Thymus (tissue), 11 donors: ENCODE measurements around the gene SMNDC1. TPM values are rescaled to one million over a fixed set of nuclear protein-coding genes. Genes with fewer than 3 reads are reported as not detected.
"Not testable (repeated sequence)": the region's sequence is repeated elsewhere in the genome, so short reads cannot be mapped to it uniquely, and the experiment has no call there.

ENCODE experiments used
- DNase-seq, 9 donors: peaks; one replicate each; pipeline ENCODE4 v3.0.0-alpha.2; 2013; ENCODE audit warnings: low spot score in 9 of 9, low read depth in 6 of 9, missing footprints in 1 of 9
- H3K27ac ChIP-seq, 2 donors: one replicate each; pipeline ENCODE4 v1.5.1; 2013; ENCODE audit warnings: control low read depth in 1 of 2, low read depth in 1 of 2, low read length in 1 of 2, mild to moderate bottlenecking in 1 of 2, moderate library complexity in 1 of 2
- H3K27me3 ChIP-seq, 2 donors: one replicate each; pipeline ENCODE4 v1.5.1; 2013; ENCODE audit warnings: low read length in 1 of 2; ENCODE audit not compliant: control insufficient read depth in 2 of 2, insufficient read depth in 1 of 2
- H3K36me3 ChIP-seq, 2 donors: one replicate each; pipeline ENCODE4 v1.5.1; 2013; ENCODE audit warnings: low read length in 1 of 2, mild to moderate bottlenecking in 1 of 2, moderate library complexity in 1 of 2; ENCODE audit not compliant: control insufficient read depth in 2 of 2, insufficient read depth in 2 of 2
- H3K4me1 ChIP-seq, 2 donors: one replicate each; pipeline ENCODE4 v1.5.1; 2013; ENCODE audit warnings: low read length in 2 of 2; ENCODE audit not compliant: control insufficient read depth in 2 of 2, insufficient read depth in 2 of 2
- H3K4me3 ChIP-seq, 2 donors: one replicate each; pipeline ENCODE4 v1.5.1; 2013; ENCODE audit warnings: low read length in 2 of 2, control low read depth in 1 of 2, mild to moderate bottlenecking in 1 of 2
- H3K9me3 ChIP-seq, 2 donors: one replicate each; pipeline ENCODE4 v1.5.1; 2013; ENCODE audit warnings: low read length in 1 of 2, mild to moderate bottlenecking in 1 of 2; ENCODE audit not compliant: control insufficient read depth in 2 of 2, insufficient read depth in 1 of 2
- WGBS: extraction: QIAGEN DNeasy Blood & Tissue Kit; methylation state at CpG from one replicate; pipeline ENCODE4 v1.1.7; 2013; 5-methylcytosine and 5-hydroxymethylcytosine counted together
- polyA plus RNA-seq: library from polyadenylated mRNA; stranded (reverse); fragments of 200-250 nt; gene quantifications from one replicate; pipeline ENCODE4 v1.2.3, GENCODE V29; 2013
- total RNA-seq: library from RNA; stranded (reverse); fragments of 120-200 nt; gene quantifications from one replicate; pipeline ENCODE4 v1.2.4, GENCODE V29; 2013
- donor health status: healthy.

Gene SMNDC1
- total and polyA plus RNA-seq, 2 donors = 8.1 to 23.7 TPM

DNA sequence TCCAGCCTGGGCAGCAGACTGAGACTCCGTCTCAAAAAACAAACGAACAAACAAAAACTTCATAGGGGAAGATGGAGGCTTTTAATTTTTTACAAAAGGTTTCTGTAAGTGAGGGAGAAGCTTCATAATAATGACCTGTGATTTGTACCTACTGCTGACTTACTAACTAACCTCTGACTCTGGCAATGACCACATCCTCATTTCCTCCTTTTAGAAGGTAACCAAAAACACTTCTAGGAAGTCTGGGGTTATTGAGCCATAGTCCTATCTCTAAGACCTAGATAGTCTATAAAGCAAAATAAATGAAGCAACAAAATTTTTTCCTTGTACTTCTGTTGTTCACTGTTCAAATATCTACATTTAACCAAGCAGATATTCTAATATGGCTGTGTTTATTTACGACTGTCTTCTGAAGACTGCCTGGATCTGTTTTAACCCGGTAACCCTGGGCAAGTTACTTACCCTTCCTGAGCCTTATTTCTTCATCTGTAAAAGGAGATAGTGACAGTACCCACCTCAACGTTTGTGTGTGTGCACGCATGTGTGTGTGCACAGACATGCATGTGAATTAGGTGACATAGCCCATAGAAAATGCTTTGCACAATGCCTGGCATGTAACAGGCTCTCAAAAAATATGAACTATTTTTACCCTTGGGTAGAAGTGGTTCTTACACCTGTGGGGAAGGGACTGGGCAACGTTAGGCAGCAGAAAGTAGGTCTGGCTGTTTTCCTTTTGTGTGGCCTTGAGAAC is 30.8 kb upstream of the SMNDC1 start:
- WGBS = 85% methylated on average over 7 of the region's 7 CpGs

DNA sequence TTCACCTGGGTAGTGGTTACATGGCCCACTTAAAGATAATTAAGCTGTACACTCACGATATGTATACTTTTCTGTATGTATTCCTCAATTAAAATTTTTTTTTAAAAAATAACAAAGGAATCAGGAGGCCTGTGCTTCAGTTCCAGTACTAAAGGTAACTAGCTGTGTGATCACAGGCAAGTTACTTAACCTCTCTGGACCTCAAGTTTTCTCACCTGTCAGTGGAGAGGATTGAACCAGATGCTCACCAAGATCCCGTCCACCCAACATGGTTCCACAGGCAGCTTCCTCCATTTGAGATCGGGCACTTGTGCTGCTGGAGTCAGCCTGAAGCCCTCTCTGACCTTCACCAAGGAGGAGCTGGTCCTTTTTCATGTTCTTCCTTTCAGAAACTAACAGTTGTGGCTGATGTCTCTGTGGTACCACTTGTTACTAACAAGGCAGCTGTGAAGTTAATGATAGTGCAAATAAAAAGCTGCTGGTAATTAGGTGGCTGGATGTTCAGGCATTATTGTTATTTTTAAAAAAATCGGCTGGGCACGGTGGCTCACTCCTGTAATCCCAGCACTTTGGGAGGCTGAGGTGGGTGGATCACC is 29.4 kb upstream of the SMNDC1 start:
- H3K36me3 ChIP-seq = no peaks in the 10 kb centered on the region
- 85% methylated on average over 5 of the region's 5 CpGs for WGBS
- H3K4me1 ChIP-seq = peaks cover 0 to 13% of the 10 kb centered on the region in 2 donors
- no peak for DNase-seq
- no peak overlapping the region for H3K4me3 ChIP-seq
- H3K27me3 ChIP-seq = no peaks in the 10 kb centered on the region
- H3K27ac ChIP-seq = no peak overlapping the region
- H3K9me3 ChIP-seq = peaks cover 3 to 30% of the 10 kb centered on the region in 2 donors

More for the DNA sequence above, 30.8 kb upstream of the SMNDC1 start:
- Histone ChIP-seq H3K36me3 (no peaks in the 10 kb centered on the region), H3K9me3 (peaks cover 3 to 19% of the 10 kb centered on the region in 2 donors), H3K27me3 (no peaks in the 10 kb centered on the region), H3K4me3 (no peak overlapping the region), H3K27ac (no peak overlapping the region), H3K4me1 (peaks cover 0 to 13% of the 10 kb centered on the region in 2 donors)
- no peak for DNase-seq

DNA sequence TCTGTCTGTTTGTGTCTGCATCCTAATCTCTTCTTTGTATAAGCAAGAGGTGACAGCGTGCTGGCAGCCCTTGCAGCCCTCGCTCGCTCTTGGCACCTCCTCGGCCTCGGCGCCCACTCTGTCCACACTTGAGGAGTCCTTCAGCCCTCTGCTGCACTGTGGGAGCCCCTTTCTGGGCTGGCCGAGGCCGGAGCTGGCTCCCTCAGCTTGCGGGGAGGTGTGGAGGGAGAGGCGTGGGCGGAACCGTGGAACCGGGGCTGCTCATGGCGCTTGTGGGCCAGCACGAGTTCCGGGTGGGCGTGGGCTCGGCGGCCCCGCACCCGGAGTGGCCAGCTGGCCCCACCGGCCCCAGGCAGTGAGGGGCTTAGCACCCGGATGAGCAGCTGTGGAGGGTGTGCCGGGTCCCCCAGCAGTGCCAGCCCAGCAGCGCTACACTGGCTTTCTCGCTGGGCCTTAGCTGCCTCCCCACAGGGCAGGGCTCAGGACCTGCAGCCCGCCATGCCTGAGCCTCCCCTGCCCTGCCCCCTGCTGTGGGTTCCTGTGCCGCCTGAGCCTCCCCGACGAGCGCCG is 26.6 kb upstream of the SMNDC1 start:
- whole genome bisulfite sequencing = 98% methylated on average over 32 of the region's 32 CpGs
- H3K27ac ChIP-seq, H3K36me3 ChIP-seq, H3K4me1 ChIP-seq, H3K4me3 ChIP-seq, DNase-seq, H3K27me3 ChIP-seq: not testable (repeated sequence)
- peaks cover 3 to 30% of the 10 kb centered on the region in 2 donors for H3K9me3 ChIP-seq

DNA sequence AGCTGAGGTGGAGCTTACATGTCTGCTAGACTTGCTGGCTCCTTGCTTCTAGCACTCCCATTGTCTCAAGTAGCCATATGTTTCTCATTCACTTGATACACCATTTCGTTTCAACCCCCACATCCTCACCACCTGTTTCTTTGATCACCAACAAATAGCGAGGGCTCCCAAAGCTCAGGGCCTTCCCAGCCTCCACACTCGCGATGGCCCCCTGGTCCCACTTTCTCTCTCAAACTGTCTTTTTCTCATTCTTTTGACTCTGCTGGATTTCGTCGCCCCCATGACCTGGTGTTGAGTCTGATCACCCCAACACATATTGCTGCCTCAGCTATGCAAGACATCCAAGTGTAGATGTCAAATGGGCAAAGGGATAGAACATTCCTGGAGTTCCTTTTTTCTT is 26.0 kb upstream of the SMNDC1 start:
- Histone ChIP-seq H3K9me3 (peaks cover 3 to 30% of the 10 kb centered on the region in 2 donors), H3K4me3 (no peak overlapping the region), H3K4me1 (peaks cover 0 to 2% of the 10 kb centered on the region in 2 donors), H3K27ac (no peak overlapping the region), H3K36me3 (no peaks in the 10 kb centered on the region), H3K27me3 (no peaks in the 10 kb centered on the region)
- WGBS = 97% methylated on average over 6 of the region's 6 CpGs
- no peak for DNase-seq

DNA sequence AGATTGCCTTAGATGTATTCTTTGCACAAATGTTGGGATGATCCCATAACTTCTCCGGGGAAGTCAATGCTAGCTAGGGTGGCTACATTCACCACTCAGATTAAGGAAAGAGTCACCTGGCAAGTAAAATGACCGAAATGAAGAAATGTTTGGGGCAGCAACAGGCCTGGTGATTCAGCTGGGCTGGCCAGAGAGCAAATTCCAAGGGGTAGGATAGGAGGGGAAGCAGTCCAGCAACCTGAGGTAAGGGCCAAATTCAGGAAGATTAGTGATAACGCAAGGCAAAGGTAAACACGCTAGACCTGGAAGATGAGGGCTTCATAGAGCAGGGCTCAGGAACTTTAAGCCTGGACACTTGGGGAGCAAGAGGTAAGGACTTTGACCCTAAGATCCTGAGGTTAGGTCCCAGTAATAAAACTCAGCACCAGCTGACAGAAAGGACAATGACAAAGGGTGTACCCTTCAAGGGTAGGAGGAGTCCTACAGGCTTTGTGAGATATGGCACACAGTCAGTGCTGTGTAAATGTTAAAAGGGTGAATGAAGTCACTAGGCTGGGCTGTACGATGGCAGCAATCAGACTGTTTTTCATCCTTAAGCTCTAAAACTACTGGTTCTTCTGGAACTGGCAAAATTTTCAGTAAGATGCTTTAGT is 22.7 kb upstream of the SMNDC1 start:
- no peaks in the 10 kb centered on the region for H3K36me3 ChIP-seq
- peaks cover 3 to 29% of the 10 kb centered on the region in 2 donors for H3K9me3 ChIP-seq
- 93% methylated on average over 5 of the region's 5 CpGs for WGBS
- H3K4me1 ChIP-seq = no peaks in the 10 kb centered on the region
- DNase-seq = no peak
- H3K27ac ChIP-seq = no peak overlapping the region
- H3K27me3 ChIP-seq = no peaks in the 10 kb centered on the region
- H3K4me3 ChIP-seq = no peak overlapping the region

DNA sequence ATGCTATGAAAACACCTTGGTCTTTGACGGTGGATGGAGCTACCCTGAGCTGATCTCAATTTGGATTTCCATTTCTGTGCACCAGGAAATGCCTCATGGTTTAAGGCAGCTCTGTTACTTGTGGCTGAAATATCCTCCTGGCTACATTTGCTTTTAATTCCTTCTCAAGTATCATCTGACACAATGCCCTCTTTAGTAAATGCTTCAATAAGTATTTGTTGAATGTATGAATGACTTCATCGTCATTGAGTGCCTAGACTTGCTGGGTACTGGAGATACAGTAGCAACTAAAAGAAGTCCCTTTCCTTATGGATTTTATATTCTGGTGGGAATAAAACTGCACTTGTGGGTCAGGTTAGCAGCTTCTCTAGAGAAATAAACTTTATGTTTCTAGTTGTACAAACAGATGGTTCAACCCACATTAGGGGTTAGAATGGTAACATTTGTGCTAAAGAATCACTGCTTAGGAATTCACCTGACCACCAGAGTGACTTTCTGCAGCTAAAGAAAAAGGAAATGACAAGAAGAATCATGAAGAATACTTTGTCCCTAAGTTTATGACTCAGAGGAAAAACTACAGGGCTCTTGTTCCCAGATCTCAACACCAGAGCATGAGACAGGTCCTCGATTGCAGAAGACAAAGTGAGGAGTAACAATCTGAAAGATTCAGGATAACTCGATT is 21.8 kb upstream of the SMNDC1 start:
- no peak overlapping the region for H3K27ac ChIP-seq
- H3K4me3 ChIP-seq = no peak overlapping the region
- peaks cover 1 to 24% of the 10 kb centered on the region in 2 donors for H3K9me3 ChIP-seq
- H3K36me3 ChIP-seq = no peaks in the 10 kb centered on the region
- H3K4me1 ChIP-seq = no peaks in the 10 kb centered on the region
- 94% methylated on average over 4 of the region's 4 CpGs for WGBS
- DNase-seq = no peak
- H3K27me3 ChIP-seq = no peaks in the 10 kb centered on the region

- Histone ChIP-seq H3K4me3 (no peak overlapping the region), H3K9me3 (peaks cover 0 to 10% of the 10 kb centered on the region in 2 donors), H3K27me3 (no peaks in the 10 kb centered on the region), H3K27ac (peak overlapping the region in 1 of 2 donors; percentile 19), H3K36me3 (no peaks in the 10 kb centered on the region), H3K4me1 (no peaks in the 10 kb centered on the region)
- 74% methylated on average over 3 of the region's 3 CpGs for WGBS
- no peak for DNase-seq
These were observed 20.1 kb upstream of the SMNDC1 start for GRCh38 chr10:110324805-110325280.

- no peak for DNase-seq
- Histone ChIP-seq H3K9me3 (peaks cover 0 to 6% of the 10 kb centered on the region in 2 donors), H3K27ac (peak overlapping the region in 1 of 2 donors; percentile 23), H3K4me1 (no peaks in the 10 kb centered on the region), H3K27me3 (no peaks in the 10 kb centered on the region), H3K4me3 (no peak overlapping the region), H3K36me3 (no peaks in the 10 kb centered on the region)
- 91% methylated on average over 5 of the region's 5 CpGs for WGBS
These were observed 19.6 kb upstream of the SMNDC1 start for GRCh38 chr10:110324201-110324804.
